Endothelial cell (in vitro differentiated cells): Measurements from ENCODE around the gene IL6. TPM values are rescaled to one million over a fixed set of nuclear protein-coding genes. Genes with fewer than 3 reads are reported as not detected.

Source experiments
- DNase-seq: peaks from one replicate; pipeline ENCODE4 v3.0.0; 2021; ENCODE audit warnings: low spot score
- H3K27ac Mint-ChIP-seq: one replicate; pipeline ENCODE4 v1.8.0; 2021; ENCODE audit warnings: mixed read lengths, inconsistent platforms; ENCODE audit not compliant: unreplicated experiment
- H3K27me3 Mint-ChIP-seq: one replicate; pipeline ENCODE4 v1.8.0; 2021; ENCODE audit warnings: mild to moderate bottlenecking, moderate library complexity, mixed read lengths, inconsistent platforms; ENCODE audit not compliant: unreplicated experiment
- H3K36me3 Mint-ChIP-seq: one replicate; pipeline ENCODE4 v1.8.0; 2021; ENCODE audit warnings: mild to moderate bottlenecking, low read depth, mixed read lengths, inconsistent platforms; ENCODE audit not compliant: unreplicated experiment
- H3K4me1 Mint-ChIP-seq: one replicate; pipeline ENCODE4 v1.8.0; 2021; ENCODE audit warnings: mild to moderate bottlenecking, mixed read lengths, inconsistent platforms; ENCODE audit not compliant: unreplicated experiment
- H3K4me3 Mint-ChIP-seq: one replicate; pipeline ENCODE4 v1.8.0; 2021; ENCODE audit warnings: mild to moderate bottlenecking, mixed read lengths, inconsistent platforms; ENCODE audit not compliant: unreplicated experiment
- H3K9me3 Mint-ChIP-seq: one replicate; pipeline ENCODE4 v1.8.0; 2021; ENCODE audit warnings: mixed read lengths, inconsistent platforms; ENCODE audit not compliant: unreplicated experiment
- total RNA-seq: library from RNA; stranded (reverse); fragmentation: NEBNext Ultra II Directional; extraction: Animal tissue kit (Norgen Biotek cat#: 25700); gene quantifications from one replicate; pipeline ENCODE4 v1.2.1, GENCODE V29; 2021; ENCODE audit not compliant: unreplicated experiment
- TF ChIP-seq, protein P1 (sequence below): fragments of 200-600 bp; sonication (generic); IDR thresholded peaks from one replicate; pipeline ENCODE4 v1.5.0; 2021; ENCODE audit warnings: antibody characterized with exemption; ENCODE audit not compliant: unreplicated experiment

The IL6 gene
- total RNA-seq, 1 donor from 2014 or later = not detected

DNA sequence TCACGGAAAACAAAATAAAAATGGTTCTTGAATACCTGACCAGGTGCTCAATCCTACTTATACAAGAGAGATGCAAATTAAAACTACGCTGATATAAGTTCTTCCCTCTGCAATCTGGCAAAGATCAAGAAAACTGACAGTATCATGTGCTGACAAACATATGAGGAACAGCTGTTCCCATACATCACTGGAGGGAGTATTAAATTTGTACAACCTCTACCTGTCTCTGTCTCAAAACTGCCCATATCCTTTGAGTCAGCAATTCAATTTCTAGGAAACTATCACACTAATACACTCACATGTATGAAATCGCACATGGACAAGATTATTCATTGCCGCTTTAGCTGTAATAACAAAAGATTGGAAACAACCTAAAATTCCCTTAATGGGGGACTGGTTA is 11.0 kb upstream of the IL6 start:
- Mint-ChIP-seq H3K36me3 (no peaks in the 10 kb centered on the region), H3K4me1 (no peaks in the 10 kb centered on the region), H3K27ac (no peak overlapping the region), H3K27me3 (no peaks in the 10 kb centered on the region), H3K9me3 (no peaks in the 10 kb centered on the region), H3K4me3 (no peak overlapping the region)
- no peak for DNase-seq
- TF ChIP-seq, protein P1, sequence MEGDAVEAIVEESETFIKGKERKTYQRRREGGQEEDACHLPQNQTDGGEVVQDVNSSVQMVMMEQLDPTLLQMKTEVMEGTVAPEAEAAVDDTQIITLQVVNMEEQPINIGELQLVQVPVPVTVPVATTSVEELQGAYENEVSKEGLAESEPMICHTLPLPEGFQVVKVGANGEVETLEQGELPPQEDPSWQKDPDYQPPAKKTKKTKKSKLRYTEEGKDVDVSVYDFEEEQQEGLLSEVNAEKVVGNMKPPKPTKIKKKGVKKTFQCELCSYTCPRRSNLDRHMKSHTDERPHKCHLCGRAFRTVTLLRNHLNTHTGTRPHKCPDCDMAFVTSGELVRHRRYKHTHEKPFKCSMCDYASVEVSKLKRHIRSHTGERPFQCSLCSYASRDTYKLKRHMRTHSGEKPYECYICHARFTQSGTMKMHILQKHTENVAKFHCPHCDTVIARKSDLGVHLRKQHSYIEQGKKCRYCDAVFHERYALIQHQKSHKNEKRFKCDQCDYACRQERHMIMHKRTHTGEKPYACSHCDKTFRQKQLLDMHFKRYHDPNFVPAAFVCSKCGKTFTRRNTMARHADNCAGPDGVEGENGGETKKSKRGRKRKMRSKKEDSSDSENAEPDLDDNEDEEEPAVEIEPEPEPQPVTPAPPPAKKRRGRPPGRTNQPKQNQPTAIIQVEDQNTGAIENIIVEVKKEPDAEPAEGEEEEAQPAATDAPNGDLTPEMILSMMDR = no peak

DNA sequence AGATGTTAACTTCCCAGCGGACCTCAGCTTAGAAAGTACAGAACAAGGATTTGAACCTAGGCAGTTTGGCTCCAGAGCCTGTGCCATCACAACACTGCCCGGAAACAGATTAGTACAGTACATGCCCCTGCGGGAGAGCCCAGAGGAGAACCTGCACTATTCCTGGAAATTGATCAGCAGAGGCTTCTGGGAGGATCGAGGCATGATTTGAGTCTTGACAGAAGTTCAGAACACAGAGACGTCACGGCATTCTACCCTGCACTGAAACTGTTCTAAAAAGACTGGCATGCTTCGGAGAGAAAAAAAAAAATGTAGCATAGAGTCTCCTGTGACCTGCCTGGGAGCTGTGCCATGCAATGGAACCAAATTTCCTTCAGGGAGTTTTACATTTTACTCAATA is 9.2 kb upstream of the IL6 start:
- H3K9me3 Mint-ChIP-seq = no peaks in the 10 kb centered on the region
- H3K36me3 Mint-ChIP-seq = no peaks in the 10 kb centered on the region
- no peak overlapping the region for H3K4me3 Mint-ChIP-seq
- TF ChIP-seq, protein P1 = no peak
- H3K27me3 Mint-ChIP-seq = peaks cover 2% of the 10 kb centered on the region
- H3K27ac Mint-ChIP-seq = no peak overlapping the region
- no peak for DNase-seq
- H3K4me1 Mint-ChIP-seq = no peaks in the 10 kb centered on the region

DNA sequence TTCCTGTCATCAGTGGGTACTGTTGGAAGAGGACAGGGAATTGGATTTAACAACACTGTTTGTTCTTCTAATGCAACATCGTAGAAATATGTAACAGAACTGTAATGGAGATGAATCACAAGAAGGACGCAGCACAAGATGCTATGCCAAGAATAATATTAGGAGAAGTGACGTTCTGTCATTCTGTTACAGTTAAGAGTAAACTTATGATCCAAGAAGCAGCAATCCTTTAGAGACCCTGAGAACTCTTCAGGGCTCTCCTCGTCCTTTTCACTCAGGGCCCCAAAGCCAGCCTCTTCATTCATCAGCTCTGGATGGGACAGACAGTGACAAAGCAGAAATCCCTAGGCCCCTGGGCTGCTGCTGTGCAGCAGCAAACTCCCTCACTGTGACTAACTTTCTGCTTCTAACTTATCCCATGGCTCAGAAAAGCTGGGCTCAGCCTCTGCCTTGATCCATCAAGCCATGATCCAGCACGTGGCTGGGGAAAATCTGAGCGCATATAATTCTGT is 8.7 kb upstream of the IL6 start:
- DNase-seq = no peak
- TF ChIP-seq, protein P1 = no peak
- Mint-ChIP-seq H3K4me1 (no peaks in the 10 kb centered on the region), H3K36me3 (no peaks in the 10 kb centered on the region), H3K27me3 (peaks cover 2% of the 10 kb centered on the region), H3K27ac (no peak overlapping the region), H3K4me3 (no peak overlapping the region), H3K9me3 (no peaks in the 10 kb centered on the region)

DNA sequence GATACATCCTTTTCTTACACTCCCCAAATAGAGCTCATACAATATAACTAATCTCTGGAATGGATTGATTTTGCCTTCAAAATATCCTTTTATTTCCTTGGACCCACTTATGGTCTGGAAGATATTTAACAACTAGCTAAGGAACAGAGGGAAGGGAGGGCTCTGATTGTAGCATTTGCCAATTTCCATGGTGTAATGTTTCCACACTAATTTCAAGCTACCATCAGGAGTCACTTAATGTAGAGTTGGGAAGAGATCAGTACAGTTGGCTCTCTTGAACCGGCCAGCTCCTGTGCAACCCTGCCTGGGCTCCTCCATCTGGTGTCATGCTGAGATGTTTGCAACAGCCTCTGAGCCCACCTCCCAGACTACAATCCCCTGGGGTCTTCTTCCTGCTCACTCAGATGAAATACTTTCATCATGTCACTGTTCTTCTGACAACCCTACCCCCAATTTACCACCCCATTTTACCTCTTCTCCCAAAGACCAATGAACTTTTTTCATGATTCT is 8.0 kb upstream of the IL6 start:
- no peaks in the 10 kb centered on the region for H3K9me3 Mint-ChIP-seq
- H3K4me1 Mint-ChIP-seq = no peaks in the 10 kb centered on the region
- H3K36me3 Mint-ChIP-seq = no peaks in the 10 kb centered on the region
- no peak overlapping the region for H3K4me3 Mint-ChIP-seq
- no peak for DNase-seq
- TF ChIP-seq, protein P1 = no peak
- H3K27ac Mint-ChIP-seq = no peak overlapping the region
- peaks cover 2% of the 10 kb centered on the region for H3K27me3 Mint-ChIP-seq

DNA sequence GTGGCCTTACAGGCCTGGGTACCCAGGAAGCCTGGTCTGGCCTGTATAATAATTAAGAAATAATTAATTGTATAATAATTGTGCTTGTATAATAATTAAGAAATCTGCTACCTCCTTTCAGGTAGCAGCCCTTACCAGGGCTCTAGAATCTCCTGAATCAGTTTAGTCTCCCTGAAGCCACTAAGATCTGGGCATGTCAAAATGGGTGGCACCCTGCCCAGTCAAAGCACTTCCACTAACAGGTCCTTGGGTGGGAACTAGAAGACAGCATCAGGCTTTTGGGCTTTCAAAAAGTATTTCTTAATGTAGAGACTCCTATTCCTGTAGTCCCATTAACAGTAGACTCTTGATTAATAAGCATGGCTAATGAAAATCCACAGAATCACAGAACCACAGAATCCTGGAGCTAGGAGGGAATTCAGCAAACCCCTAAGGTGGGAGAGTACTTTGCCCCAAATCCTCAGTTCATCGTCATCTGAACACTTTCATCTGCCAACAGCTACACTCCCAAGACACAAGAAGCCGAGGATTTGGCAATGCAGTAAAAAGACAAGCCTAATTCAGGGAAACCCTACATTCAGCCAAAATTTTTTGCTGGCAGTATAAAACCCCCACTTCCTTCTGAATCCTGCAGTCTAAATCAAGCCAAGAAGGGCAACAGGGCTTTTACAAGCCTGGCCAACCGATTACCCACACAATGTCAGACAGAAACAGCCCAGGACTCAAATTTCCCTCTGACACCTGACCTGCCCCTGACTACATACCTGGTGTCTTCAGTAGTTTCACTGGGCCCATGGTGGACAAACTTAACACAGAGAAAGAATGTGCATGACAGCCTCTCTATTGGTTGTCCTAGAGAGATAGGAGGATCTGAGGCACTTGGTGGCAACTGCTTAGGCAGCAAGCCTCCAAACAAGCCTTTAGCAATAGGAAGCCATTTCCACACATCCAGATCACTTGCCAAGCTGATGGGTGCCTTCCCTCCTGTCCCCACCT is 5.9 kb upstream of the IL6 start:
- Mint-ChIP-seq H3K27ac (no peak overlapping the region), H3K9me3 (no peaks in the 10 kb centered on the region), H3K4me1 (peaks cover 3% of the 10 kb centered on the region), H3K36me3 (no peaks in the 10 kb centered on the region), H3K27me3 (peaks cover 2% of the 10 kb centered on the region), H3K4me3 (no peak overlapping the region)
- TF ChIP-seq, protein P1 = no peak
- DNase-seq = no peak
